ENCODE measurements around the gene TSPAN11.

- TF ChIP-seq EZH2 (IDR thresholded peaks at IDR 0.05): no peak
- TF ChIP-seq POLR2AphosphoS5 (IDR thresholded peaks at IDR 0.05; ENCODE audit: borderline replicate concordance, low read depth, low read length): no peak
- TF ChIP-seq FOXP2 (optimal IDR thresholded peaks at IDR 0.05; ENCODE audit: control extremely low read depth, extremely low read length, insufficient read depth): no peak
These were observed 45.5 kb downstream of the TSPAN11 start for GRCh38 chr12:30972035-30972434.
